ENCODE data around the gene OR51A7. TPM values are rescaled to one million over a fixed set of nuclear protein-coding genes. Genes with fewer than 3 reads are reported as not detected.

Gene OR51A7, protein sequence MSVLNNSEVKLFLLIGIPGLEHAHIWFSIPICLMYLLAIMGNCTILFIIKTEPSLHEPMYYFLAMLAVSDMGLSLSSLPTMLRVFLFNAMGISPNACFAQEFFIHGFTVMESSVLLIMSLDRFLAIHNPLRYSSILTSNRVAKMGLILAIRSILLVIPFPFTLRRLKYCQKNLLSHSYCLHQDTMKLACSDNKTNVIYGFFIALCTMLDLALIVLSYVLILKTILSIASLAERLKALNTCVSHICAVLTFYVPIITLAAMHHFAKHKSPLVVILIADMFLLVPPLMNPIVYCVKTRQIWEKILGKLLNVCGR
- not detected in 5 replicates for total RNA-seq (2022; extraction: Qiagen RNA extraction; ENCODE audit: low read depth)

DNA sequence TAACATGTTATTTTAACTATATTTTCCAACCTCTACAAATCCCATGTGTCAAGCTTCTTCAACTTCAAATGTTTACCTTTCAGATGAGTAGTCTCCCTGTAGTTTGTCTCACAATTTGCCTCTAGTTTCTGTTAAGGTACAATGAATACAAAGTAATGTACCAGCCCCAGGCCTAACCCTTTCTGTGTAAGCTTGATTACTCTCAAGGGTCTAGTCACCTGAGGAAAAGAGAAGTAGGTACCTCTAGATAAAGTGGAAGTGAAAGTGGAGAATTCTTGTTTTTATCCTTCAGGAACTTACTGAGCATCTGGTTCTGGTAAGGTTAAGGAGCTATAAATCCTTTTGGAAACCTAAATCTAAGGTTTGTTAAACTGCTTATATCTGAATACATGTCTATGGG is at the start of gene OR51A7:
OR51A7 (plus strand) TSS at position 300 of the 400 bp plus-strand sequence. CDS start 3,587 bp downstream, outside the sequence.

DNA sequence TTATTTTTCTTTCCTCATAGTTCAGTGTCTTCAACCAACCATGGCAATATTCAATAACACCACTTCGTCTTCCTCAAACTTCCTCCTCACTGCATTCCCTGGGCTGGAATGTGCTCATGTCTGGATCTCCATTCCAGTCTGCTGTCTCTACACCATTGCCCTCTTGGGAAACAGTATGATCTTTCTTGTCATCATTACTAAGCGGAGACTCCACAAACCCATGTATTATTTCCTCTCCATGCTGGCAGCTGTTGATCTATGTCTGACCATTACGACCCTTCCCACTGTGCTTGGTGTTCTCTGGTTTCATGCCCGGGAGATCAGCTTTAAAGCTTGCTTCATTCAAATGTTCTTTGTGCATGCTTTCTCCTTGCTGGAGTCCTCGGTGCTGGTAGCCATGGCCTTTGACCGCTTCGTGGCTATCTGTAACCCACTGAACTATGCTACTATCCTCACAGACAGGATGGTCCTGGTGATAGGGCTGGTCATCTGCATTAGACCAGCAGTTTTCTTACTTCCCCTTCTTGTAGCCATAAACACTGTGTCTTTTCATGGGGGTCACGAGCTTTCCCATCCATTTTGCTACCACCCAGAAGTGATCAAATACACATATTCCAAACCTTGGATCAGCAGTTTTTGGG is 21.6 kb upstream of the OR51A7 start, which contains the start of gene OR51T1:
OR51T1 (plus strand) TSS at position 41 of the 641 bp plus-strand sequence; CDS start at position 41, 0 bp downstream.

DNA sequence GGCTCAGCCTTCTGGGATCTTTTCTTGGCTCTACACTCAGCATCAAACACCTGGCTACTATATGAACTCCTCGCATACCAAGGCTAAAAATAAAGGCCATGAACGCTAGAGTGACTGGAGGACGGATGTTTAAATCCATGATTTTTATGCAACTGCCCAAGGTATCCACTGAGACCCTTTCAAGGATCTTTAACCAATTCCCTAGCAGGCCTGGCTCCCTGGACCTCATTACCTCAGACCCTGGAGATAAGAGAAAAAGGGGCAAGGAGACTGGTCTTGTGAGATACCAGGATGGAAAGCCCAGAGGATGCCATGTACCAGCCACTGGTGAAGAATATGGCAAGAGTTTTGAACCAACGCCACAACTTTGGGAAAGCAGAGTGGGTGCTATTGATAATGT is 15.7 kb downstream of the OR51A7 start, which contains the start of gene OR51G2:
OR51G2 (minus strand) TSS at position 101 of the 400 bp plus-strand sequence. CDS start 3,687 bp downstream, outside the sequence.

DNA sequence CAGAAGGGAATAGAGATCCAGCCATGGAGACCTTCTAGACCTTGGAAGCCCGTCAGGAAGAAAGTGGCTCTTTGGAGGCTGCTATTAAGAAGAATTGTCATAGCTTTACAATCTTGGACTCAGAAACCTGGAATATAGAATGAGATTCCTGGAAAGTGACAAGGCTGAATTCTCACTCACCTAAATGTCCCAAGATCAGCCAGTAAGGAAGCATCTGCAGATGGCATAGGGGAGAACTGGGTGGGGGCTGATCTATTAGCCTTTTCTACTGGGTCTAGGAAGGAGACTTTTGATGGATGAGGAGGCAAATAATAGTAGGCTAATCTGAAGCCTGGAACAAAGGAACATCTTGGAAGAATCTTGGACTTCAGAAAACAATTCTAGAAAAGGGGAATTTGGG is 20.7 kb downstream of the OR51A7 start, which contains the start of gene OR51G1:
OR51G1 (minus strand) TSS at position 101 of the 400 bp plus-strand sequence; CDS start at position 101, 0 bp downstream.

DNA sequence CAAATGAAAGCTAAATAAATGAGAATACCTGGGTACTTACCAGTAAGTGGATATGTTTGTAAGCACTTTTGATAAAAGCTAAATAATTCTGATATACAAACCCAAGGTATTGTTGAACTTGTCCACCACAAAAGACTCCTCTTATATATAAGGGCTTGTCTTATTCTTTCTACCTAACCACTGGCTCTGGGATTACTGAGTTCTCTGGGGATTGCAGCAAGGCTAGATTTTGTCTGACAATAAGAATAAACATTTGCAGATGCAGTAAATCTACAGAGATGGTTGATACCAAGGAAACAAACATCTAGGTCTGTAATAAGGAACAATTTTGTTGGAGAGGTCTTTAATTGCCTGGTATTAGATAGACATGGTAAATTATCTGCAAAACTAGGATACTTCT is 43.9 kb downstream of the OR51A7 start, which contains the start of gene OR51A4:
OR51A4 (minus strand) TSS at position 101 of the 400 bp plus-strand sequence. CDS start 505 bp downstream, outside the sequence.

DNA sequence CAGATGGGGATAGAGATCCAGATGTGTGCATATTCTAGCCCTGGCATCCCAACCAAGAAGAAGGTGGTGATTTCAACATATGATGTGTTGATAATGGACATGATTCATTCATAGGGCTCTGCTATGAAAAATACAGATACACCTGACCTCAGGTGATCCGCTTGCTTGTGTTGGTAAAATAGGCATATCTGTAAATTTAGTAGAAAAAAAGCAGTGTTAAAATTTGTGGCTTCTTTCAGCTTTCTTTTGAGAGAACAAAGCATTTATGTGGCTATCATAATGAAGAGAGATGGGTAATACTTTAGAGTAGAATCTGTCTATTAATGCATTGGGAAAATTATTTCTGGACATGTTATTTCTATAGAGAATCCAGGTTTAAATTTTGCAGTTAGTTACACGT is 52.0 kb downstream of the OR51A7 start, which contains the start of gene OR51A2:
OR51A2 (minus strand) TSS at position 101 of the 400 bp plus-strand sequence; CDS start at position 101, 0 bp downstream.

Other genes with a start within 250 kb of the OR51A7 start
- gene OR51E2, start 205.9 kb upstream of the OR51A7 start, total RNA-seq (2022; extraction: Qiagen RNA extraction; ENCODE audit: low read depth), result not detected in 5 replicates
- gene MMP26, start 199.0 kb upstream of the OR51A7 start, total RNA-seq (2022; extraction: Qiagen RNA extraction; ENCODE audit: low read depth), result not detected in 5 replicates
- gene OR51F1, start 133.8 kb upstream of the OR51A7 start, total RNA-seq (2022; extraction: Qiagen RNA extraction; ENCODE audit: low read depth), result not detected in 5 replicates
- gene OR52R1, start 99.4 kb upstream of the OR51A7 start, total RNA-seq (2022; extraction: Qiagen RNA extraction; ENCODE audit: low read depth), result not detected in 5 replicates
- gene OR51F2, start 82.5 kb upstream of the OR51A7 start, total RNA-seq (2022; extraction: Qiagen RNA extraction; ENCODE audit: low read depth), result not detected in 5 replicates
- not detected in 5 replicates for gene OR51S1, start 54.6 kb upstream of the OR51A7 start, total RNA-seq (2022; extraction: Qiagen RNA extraction; ENCODE audit: low read depth)
- gene OR51T1, start 21.9 kb upstream of the OR51A7 start, total RNA-seq (2022; extraction: Qiagen RNA extraction; ENCODE audit: low read depth), result not detected in 5 replicates
- not detected in 5 replicates for gene OR51G2, start 15.6 kb downstream of the OR51A7 start, total RNA-seq (2022; extraction: Qiagen RNA extraction; ENCODE audit: low read depth)
- gene OR51G1, start 20.6 kb downstream of the OR51A7 start, total RNA-seq (2022; extraction: Qiagen RNA extraction; ENCODE audit: low read depth), result not detected in 5 replicates
- gene OR51A4, start 43.8 kb downstream of the OR51A7 start, total RNA-seq (2022; extraction: Qiagen RNA extraction; ENCODE audit: low read depth), result not detected in 5 replicates
- not detected in 5 replicates for gene OR51A2, start 51.9 kb downstream of the OR51A7 start, total RNA-seq (2022; extraction: Qiagen RNA extraction; ENCODE audit: low read depth)
- not detected in 5 replicates for gene OR51L1, start 91.1 kb downstream of the OR51A7 start, total RNA-seq (2022; extraction: Qiagen RNA extraction; ENCODE audit: low read depth)
- gene OR52J3, start 142.7 kb downstream of the OR51A7 start, total RNA-seq (2022; extraction: Qiagen RNA extraction; ENCODE audit: low read depth), result not detected in 5 replicates
- gene OR52E2, start 155.8 kb downstream of the OR51A7 start, total RNA-seq (2022; extraction: Qiagen RNA extraction; ENCODE audit: low read depth), result not detected in 5 replicates
- not detected in 5 replicates for gene OR52E1, start 165.8 kb downstream of the OR51A7 start, total RNA-seq (2022; extraction: Qiagen RNA extraction; ENCODE audit: low read depth)
- not detected in 5 replicates for gene OR52A5, start 234.6 kb downstream of the OR51A7 start, total RNA-seq (2022; extraction: Qiagen RNA extraction; ENCODE audit: low read depth)